Stimulated activated naive CD8-positive, alpha-beta T cell treated with anti-CD3 and anti-CD28 coated beads, Interleukin-15, amount 100 ng/mL, for 72 hours (primary cell): ENCODE results near the gene SLCO3A1.

Experiments used
- ATAC-seq: fragments of 150-1000 bp; cut with Tn5 transposase; 2 replicates; pipeline ENCODE4 v1.10.0; 2021; ENCODE audit warnings: mild to moderate bottlenecking, moderate library complexity
- DNase-seq, 2 donors: peaks; one replicate each; pipeline ENCODE4 v3.0.0; 2021 to 2022
- H3K27ac Mint-ChIP-seq, 2 donors: one replicate each; pipeline ENCODE4 v1.8.0; 2022; ENCODE audit warnings: mild to moderate bottlenecking in 2 of 2, mixed read lengths in 2 of 2, moderate library complexity in 2 of 2
- H3K27me3 Mint-ChIP-seq: one replicate; pipeline ENCODE4 v1.8.0; 2022; ENCODE audit warnings: mixed read lengths
- H3K4me1 Mint-ChIP-seq: one replicate; pipeline ENCODE4 v1.8.0; 2022; ENCODE audit warnings: mild to moderate bottlenecking, mixed read lengths
- H3K4me3 Mint-ChIP-seq, 2 donors: one replicate each; pipeline ENCODE4 v1.8.0; 2022; ENCODE audit warnings: mild to moderate bottlenecking in 2 of 2, mixed read lengths in 2 of 2, moderate library complexity in 1 of 2
- H3K9me3 Mint-ChIP-seq, 2 donors: one replicate each; pipeline ENCODE4 v1.8.0; 2022; ENCODE audit warnings: mixed read lengths in 2 of 2

Gene SLCO3A1

DNA sequence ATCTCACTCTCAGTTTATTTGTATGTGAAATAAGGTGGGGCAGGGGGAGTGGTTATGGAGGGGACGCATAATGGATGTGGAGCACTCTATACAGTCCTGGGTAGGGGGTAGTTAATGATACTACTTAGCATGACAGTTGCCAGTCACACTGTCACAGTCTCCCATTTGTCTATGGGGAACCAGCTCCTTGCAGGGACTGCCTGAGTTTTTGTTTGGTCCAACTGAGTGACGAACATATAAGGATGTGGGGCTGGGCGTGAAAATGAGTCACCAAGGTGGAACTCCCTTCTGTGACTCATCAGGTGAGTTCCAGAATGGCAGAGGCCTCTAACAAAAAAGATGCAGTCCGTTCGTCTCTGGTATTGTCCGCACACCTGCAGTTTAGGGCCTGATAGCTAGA is 304.9 kb downstream of the SLCO3A1 start:
- DNase-seq, result peak; percentile 44 to 75
- peak; percentile 95 for ATAC-seq
- no peaks in the 10 kb centered on the region for H3K27me3 Mint-ChIP-seq
- H3K4me1 Mint-ChIP-seq, result peaks cover 33% of the 10 kb centered on the region
- H3K27ac Mint-ChIP-seq, result peak overlapping the region in 1 of 2 donors; percentile 12
- H3K9me3 Mint-ChIP-seq, result no peaks in the 10 kb centered on the region
- H3K4me3 Mint-ChIP-seq, result no peak overlapping the region

GRCh38 chr15:92159481-92159880 is 306.0 kb downstream of the SLCO3A1 start:
- ATAC-seq, result no peak
- no peaks in the 10 kb centered on the region for H3K27me3 Mint-ChIP-seq
- H3K9me3 Mint-ChIP-seq, result no peaks in the 10 kb centered on the region
- no peak overlapping the region for H3K27ac Mint-ChIP-seq
- H3K4me3 Mint-ChIP-seq, result no peak overlapping the region
- peaks cover 33% of the 10 kb centered on the region for H3K4me1 Mint-ChIP-seq
- DNase-seq, result no peak

GRCh38 chr15:92159906-92160841 is 306.7 kb downstream of the SLCO3A1 start:
- Mint-ChIP-seq H3K4me1 (peaks cover 33% of the 10 kb centered on the region), H3K9me3 (no peaks in the 10 kb centered on the region), H3K4me3 (no peak overlapping the region), H3K27me3 (no peaks in the 10 kb centered on the region), H3K27ac (peak overlapping the region; percentile 54 to 72)
- DNase-seq, result no peak
- no peak for ATAC-seq

GRCh38 chr15:92161039-92161670 is 307.6 kb downstream of the SLCO3A1 start:
- Mint-ChIP-seq H3K9me3 (no peaks in the 10 kb centered on the region), H3K4me3 (peak overlapping the region in 1 of 2 donors; percentile 57), H3K27me3 (no peaks in the 10 kb centered on the region), H3K27ac (peak overlapping the region in 1 of 2 donors; percentile 0), H3K4me1 (peaks cover 33% of the 10 kb centered on the region)
- ATAC-seq, result peak; percentile 66
- DNase-seq, result peak in 1 of 2 donors; percentile 5

GRCh38 chr15:92162657-92163056 is 309.1 kb downstream of the SLCO3A1 start:
- Mint-ChIP-seq H3K27me3 (no peaks in the 10 kb centered on the region), H3K4me1 (peaks cover 33% of the 10 kb centered on the region), H3K27ac (no peak overlapping the region), H3K4me3 (no peak overlapping the region), H3K9me3 (no peaks in the 10 kb centered on the region)
- no peak for ATAC-seq
- no peak for DNase-seq

GRCh38 chr15:92163641-92164040 is 310.1 kb downstream of the SLCO3A1 start:
- DNase-seq, result no peak

DNA sequence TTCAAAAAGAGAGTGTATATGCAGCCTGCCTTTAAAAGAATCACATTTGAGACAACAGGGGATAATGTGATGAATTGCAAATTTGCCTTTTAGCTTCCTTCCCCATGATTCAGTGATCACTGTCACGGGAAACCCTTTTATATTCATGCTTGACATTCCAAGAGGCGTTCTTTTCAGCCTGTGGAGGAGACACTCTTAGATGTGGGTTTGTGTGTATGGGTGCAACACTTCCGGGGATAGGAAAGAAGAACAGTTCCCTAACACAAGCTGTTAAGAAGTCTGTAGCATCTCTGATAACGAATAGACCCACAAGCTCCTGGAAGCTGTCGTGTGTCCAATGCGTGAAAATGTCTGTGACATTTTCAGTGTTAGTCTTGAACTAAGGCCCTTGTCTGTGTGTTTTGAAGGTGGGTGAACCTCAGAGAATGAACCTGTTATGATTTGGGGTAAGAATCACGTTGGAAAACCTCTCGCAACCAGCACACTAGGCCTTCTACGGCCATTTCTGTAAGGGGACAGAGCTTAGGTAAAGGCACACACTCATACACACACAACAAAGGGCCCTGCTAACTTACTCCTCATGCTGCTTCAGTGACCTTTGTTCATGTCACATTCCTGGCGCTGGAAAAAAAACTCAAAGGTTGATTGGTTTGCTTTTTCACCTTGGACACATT is 311.0 kb downstream of the SLCO3A1 start:
- Mint-ChIP-seq H3K4me3 (no peak overlapping the region), H3K27me3 (no peaks in the 10 kb centered on the region), H3K4me1 (peaks cover 18% of the 10 kb centered on the region), H3K27ac (no peak overlapping the region), H3K9me3 (no peaks in the 10 kb centered on the region)
- DNase-seq (no peak), ATAC-seq (no peak)

More at GRCh38 chr15:92163641-92164040, 310.1 kb downstream of the SLCO3A1 start:
- no peak for ATAC-seq
- Mint-ChIP-seq H3K9me3 (no peaks in the 10 kb centered on the region), H3K27me3 (no peaks in the 10 kb centered on the region), H3K27ac (no peak overlapping the region), H3K4me1 (peaks cover 23% of the 10 kb centered on the region), H3K4me3 (no peak overlapping the region)

DNA sequence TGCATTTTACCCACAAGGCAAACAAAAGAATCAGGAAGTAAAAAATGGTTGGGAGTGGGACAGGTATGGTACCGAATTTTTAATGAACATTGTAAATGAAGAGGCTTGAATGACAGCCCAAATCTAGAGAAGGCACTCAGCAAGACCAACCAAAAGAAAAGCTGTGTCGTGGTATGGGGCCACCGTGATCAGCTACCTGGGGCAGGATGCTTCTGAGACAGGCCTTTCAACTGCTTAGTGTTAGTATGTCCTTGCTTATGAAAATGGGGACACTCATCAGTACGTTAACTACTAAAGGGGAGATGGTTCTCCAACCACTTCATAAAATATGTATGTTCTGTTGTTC is 311.5 kb downstream of the SLCO3A1 start:
- DNase-seq (no peak), ATAC-seq (no peak)
- H3K9me3 Mint-ChIP-seq, result no peaks in the 10 kb centered on the region
- H3K4me1 Mint-ChIP-seq, result peaks cover 15% of the 10 kb centered on the region
- H3K27ac Mint-ChIP-seq, result no peak overlapping the region
- H3K27me3 Mint-ChIP-seq, result no peaks in the 10 kb centered on the region
- no peak overlapping the region for H3K4me3 Mint-ChIP-seq

GRCh38 chr15:92166029-92166428 is 312.5 kb downstream of the SLCO3A1 start:
- Mint-ChIP-seq H3K27ac (no peak overlapping the region), H3K27me3 (no peaks in the 10 kb centered on the region), H3K4me3 (no peak overlapping the region), H3K9me3 (no peaks in the 10 kb centered on the region), H3K4me1 (peaks cover 4% of the 10 kb centered on the region)
- ATAC-seq (no peak), DNase-seq (no peak)

- H3K9me3 Mint-ChIP-seq, result no peaks in the 10 kb centered on the region
- ATAC-seq, result no peak
- H3K4me1 Mint-ChIP-seq, result no peaks in the 10 kb centered on the region
- no peak overlapping the region for H3K4me3 Mint-ChIP-seq
- H3K27me3 Mint-ChIP-seq, result no peaks in the 10 kb centered on the region
- H3K27ac Mint-ChIP-seq, result no peak overlapping the region
- no peak for DNase-seq
Observed at GRCh38 chr15:92166751-92167405, 313.4 kb downstream of the SLCO3A1 start.

GRCh38 chr15:92167451-92167850 is 313.9 kb downstream of the SLCO3A1 start:
- DNase-seq (no peak), ATAC-seq (no peak)
- H3K27ac Mint-ChIP-seq, result no peak overlapping the region
- no peaks in the 10 kb centered on the region for H3K9me3 Mint-ChIP-seq
- no peak overlapping the region for H3K4me3 Mint-ChIP-seq
- no peaks in the 10 kb centered on the region for H3K27me3 Mint-ChIP-seq
- H3K4me1 Mint-ChIP-seq, result no peaks in the 10 kb centered on the region

DNA sequence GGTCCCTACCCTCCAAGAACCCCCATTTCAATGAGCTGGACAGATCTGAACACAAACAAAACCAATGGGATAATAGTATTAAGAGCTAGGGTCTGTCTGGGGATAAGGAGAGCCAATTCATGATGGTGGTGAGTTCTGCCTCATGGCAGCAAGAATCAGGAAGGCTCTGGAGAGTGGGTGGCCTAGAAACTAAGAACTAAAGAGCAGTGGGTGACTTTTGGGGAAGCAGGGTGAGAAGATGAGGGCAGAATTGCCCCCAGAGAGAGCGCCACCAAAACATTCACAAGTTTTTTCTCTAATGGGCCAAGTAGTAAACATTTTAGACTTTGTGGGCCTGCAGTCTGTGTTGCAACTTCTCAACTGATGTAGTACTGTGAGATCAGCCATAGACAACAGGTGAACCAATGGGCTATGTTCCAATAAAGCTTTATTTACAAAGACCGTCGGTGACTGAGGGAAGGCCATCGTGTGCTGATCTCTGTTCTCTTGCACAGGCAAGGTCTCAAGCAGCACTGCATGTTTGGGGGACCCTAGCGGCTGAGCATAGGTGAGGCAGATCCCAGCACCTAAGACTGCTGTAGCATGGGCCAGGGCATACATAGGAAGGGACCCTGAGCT is 314.7 kb downstream of the SLCO3A1 start:
- ATAC-seq (no peak), DNase-seq (no peak)
- Mint-ChIP-seq H3K4me1 (no peaks in the 10 kb centered on the region), H3K27me3 (no peaks in the 10 kb centered on the region), H3K27ac (no peak overlapping the region), H3K9me3 (no peaks in the 10 kb centered on the region), H3K4me3 (no peak overlapping the region)

GRCh38 chr15:92170897-92171296 is 317.4 kb downstream of the SLCO3A1 start:
- H3K27ac Mint-ChIP-seq, result no peak overlapping the region
- H3K27me3 Mint-ChIP-seq, result no peaks in the 10 kb centered on the region
- no peak overlapping the region for H3K4me3 Mint-ChIP-seq
- H3K4me1 Mint-ChIP-seq, result no peaks in the 10 kb centered on the region
- ATAC-seq (no peak), DNase-seq (no peak)
- no peaks in the 10 kb centered on the region for H3K9me3 Mint-ChIP-seq

GRCh38 chr15:92178911-92179310 is 325.4 kb downstream of the SLCO3A1 start:
- ATAC-seq (no peak), DNase-seq (no peak)
- no peak overlapping the region for H3K4me3 Mint-ChIP-seq
- no peak overlapping the region for H3K27ac Mint-ChIP-seq
- H3K27me3 Mint-ChIP-seq, result peaks cover 11% of the 10 kb centered on the region
- H3K4me1 Mint-ChIP-seq, result no peaks in the 10 kb centered on the region
- H3K9me3 Mint-ChIP-seq, result no peaks in the 10 kb centered on the region

DNA sequence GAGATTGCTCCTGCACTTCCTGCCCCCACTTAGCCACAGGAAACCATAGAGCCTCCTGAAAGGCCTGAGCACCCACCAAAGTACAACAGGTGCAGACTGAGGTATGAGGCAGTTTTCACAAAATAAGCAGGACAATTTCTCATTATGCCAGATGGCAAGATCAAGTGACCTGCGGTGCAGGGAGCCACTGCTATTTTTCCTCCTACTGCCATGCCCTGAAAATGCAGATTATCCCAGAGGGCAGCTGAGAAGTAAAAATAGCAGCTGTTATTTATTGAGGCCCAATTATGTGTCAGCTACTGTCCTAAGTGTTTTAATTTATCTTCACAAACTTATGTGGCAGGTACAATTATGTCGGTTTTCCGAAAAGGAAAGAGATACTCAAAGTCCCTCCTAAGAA is 330.6 kb downstream of the SLCO3A1 start:
- Mint-ChIP-seq H3K9me3 (no peaks in the 10 kb centered on the region), H3K27ac (peak overlapping the region in 1 of 2 donors; percentile 34), H3K27me3 (peaks cover 12% of the 10 kb centered on the region), H3K4me1 (no peaks in the 10 kb centered on the region), H3K4me3 (no peak overlapping the region)
- DNase-seq (no peak), ATAC-seq (no peak)
